ENCODE results near the gene NRN1L.
"Not testable (repeated sequence)": the region's sequence is repeated elsewhere in the genome, so short reads cannot be mapped to it uniquely, and the experiment has no call there.

NRN1L gene

DNA sequence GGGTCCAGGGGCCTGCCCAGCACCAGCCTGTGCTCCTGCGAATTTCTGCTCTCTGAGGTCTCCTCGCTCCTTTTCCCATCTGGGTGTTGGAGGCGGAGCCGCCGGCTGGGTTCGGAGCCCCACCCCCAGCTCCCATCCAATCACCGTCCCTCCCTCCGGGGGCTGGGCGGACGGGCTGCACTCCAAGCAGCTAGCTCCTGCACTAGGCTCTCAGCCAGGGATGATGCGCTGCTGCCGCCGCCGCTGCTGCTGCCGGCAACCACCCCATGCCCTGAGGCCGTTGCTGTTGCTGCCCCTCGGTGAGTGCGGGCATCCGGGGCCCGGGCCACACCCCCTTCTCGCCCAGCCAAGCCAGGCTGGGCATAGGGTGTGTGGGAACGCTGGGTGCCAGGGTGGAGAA lies at the start of gene NRN1L:
TSS of gene NRN1L (plus strand) at position 202 of the 400 bp plus-strand sequence. CDS start at position 221, 19 bp downstream.
- DNase-seq = peak; percentile 7

DNA sequence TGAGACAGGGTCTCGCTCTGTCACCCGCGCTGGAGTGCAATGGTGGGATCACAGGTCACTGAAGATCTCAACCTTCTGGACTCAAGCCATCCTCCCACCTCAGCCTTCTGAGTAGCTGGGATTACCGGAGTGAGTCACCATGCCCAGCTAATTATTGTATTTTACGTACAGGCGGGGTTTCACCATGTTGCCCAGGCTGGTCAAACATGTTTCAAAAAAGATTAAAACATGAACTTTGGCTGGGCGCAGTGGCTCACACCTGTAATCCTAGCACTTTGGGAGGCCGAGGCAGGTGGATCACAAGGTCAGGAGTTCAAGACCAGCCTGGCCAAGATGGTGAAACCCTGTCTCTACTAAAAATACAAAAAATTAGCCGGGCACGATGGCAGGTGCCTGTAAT lies 47.5 kb upstream of the NRN1L start:
- not testable (repeated sequence) for DNase-seq

DNA sequence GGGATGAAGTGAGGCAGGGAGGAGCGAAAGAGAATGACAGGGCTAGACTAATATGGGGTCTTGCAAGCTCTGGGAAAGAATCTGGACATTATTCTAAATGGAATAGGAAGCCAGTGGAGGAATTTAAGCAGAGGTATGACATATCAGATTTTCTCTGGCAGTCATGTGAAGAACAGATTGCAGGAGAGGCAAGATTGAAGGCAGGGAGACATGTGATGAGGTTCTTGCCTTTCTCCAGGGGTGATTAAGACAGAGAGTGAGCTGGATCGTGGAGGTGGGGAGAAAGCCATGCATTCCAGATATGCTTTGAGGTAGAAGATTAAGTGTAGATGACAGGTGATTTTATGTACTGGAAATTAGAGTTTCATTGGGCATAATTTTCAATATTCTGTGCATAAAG lies 46.9 kb upstream of the NRN1L start:
- no peak for DNase-seq

DNA sequence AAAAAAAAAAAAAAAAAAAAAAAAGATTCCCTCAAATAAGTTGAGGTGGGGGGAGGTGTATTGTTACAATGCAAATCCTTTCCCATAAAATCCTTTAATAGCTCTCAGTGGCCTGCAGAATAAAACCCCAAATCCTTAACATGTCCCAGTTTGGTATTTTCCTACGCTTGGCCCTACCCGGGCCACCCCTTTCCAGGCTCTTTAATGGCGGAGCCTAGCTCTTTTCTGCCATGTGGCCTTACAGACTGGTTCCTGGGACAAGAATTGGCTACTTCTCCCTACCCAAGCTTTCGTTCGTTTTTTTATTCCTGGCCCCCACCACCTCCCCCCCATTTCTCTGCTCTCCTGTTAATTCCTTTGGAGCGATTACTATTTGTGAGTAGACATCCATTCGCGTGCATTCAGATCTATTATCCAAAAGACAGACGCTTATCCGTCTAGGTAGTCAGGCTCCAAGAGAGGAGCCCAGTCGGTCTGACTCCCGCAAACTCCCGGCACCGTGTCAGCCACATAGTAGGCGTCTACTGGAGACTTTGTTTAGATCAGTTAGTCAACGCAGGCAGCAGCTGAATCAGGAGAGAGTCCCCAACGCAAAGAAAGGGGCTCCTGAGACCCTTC lies 43.4 kb upstream of the NRN1L start:
- no peak for DNase-seq

DNA sequence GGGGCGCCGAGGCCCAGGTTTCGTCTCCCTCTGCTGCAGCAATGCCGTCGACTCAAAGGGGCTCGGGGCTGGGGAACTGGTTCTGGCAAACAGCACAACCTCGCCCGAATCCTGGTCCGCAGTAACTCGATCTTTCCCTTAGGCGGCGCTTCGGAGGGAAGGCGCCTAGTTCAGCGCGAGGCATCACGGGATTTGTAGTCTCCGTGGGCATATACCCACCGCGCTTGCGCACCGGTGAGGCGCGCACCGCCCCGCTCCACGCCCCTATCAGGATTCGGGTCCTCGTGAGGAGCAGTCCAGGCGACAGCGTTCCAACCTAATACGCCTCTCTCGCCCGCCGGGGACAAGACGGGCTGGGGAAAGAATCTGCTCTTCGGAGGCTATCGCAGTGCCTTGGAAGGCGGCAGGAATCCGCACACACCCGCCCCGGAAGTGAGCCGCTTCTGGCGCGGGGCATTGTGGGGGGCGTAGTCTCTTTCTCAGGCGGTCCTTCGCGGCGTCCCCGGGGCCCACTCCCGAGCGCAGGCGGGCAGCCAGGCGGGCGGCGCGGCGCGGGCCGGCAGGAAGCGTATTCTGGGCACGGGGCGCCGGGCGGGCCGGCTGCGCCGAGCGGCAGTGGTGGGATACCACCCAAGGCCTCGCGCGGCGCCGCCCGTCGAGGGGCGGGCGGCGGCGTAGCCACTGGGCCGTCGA lies 42.7 kb upstream of the NRN1L start, which contains the start of gene THAP11:
TSS of gene THAP11 (plus strand) at position 505 of the 693 bp plus-strand sequence. CDS start 235 bp downstream, outside the sequence.
- DNase-seq = peak; percentile 68

DNA sequence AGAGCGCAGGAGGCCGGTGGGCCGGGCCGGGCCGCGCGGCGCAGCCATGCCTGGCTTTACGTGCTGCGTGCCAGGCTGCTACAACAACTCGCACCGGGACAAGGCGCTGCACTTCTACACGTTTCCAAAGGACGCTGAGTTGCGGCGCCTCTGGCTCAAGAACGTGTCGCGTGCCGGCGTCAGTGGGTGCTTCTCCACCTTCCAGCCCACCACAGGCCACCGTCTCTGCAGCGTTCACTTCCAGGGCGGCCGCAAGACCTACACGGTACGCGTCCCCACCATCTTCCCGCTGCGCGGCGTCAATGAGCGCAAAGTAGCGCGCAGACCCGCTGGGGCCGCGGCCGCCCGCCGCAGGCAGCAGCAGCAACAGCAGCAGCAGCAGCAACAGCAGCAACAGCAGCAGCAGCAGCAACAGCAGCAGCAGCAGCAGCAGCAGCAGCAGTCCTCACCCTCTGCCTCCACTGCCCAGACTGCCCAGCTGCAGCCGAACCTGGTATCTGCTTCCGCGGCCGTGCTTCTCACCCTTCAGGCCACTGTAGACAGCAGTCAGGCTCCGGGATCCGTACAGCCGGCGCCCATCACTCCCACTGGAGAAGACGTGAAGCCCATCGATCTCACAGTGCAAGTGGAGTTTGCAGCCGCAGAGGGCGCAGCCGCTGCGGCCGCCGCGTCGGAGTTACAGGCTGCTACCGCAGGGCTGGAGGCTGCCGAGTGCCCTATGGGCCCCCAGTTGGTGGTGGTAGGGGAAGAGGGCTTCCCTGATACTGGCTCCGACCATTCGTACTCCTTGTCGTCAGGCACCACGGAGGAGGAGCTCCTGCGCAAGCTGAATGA lies 42.0 kb upstream of the NRN1L start:
- DNase-seq = no peak

DNA sequence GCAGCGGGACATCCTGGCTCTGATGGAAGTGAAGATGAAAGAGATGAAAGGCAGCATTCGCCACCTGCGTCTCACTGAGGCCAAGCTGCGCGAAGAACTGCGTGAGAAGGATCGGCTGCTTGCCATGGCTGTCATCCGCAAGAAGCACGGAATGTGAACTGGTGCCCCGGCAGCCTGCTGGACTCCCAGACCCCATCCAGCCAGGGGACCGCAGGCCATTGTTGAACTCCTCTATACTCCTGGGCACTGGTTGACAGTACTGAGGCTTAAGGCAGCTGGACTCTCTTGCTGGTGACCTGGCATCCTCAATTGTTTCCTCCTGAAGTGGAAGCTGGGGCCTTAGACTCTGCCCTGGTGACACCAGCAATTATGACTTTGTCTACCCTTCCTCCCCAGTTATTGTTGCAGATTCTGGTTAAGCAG lies 41.3 kb upstream of the NRN1L start:
- DNase-seq = no peak

DNA sequence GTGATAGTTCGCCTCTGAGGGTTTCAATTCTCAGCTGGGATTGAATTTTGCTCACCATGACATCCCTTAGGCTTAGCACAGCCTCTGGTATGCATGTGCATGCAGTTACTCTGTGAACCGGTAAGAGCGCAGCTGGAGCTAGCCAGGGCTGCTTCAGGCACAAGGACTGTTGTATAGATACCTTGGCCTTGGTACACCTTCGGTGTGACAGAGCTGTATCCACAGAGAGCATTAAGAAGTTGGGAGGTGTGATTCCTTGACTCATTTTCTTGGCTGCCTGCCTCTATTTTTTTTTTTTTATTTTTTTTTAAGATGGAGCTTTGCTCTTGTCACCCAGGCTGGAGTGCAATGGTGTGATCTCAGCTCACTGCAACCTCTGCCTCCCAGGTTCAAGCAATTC lies 40.2 kb upstream of the NRN1L start:
- no peak for DNase-seq

DNA sequence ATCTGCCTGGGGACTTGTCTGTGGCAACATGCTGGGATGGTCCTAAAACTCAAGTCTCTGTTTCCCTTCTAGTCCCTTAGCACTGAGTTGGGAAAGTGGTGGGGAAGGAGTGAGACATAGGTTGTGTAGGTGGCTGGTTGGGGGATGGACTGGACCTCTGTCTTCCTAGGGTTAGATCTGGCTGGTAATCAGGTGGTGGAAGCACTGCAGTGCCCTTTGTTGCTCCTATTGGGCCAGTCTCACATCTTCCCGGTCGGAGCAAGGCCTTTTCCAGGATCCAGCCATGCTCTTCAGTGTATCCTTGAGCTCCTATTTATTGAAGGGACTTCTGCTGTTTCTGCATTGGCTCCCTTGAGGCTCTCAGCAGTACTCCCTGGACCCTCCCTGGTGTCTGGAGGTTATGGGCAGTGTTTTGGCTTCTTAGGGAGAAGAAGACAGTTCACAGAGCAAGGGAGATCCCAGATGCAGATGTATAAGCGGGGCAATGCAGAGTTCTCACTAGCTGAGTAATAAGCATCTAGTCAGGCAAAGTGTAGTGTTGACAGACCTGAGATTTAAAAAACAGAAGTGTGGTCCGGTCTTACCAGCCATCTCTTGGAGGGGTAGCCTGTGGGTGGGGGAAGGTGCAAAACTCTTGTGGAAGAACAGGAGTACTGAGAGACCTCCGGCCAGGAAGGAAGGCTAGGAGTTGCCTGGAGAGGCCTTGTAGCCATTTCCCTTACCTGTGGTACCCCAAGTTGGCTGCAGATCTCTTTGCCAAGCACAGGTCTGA lies 39.2 kb upstream of the NRN1L start:
- DNase-seq = no peak

DNA sequence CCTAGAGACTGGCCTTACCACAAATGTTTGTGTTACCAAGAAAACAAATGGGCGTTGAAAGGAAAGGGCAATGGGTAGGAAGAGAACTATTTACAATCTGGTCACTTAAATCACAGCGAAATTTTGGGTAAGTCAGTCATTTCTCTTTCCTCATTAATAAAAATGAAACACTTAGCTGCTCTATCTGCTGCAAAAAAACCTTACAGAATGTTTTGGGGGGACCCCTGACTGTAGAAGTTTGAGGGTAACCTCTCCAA lies 38.7 kb upstream of the NRN1L start:
- no peak for DNase-seq

DNA sequence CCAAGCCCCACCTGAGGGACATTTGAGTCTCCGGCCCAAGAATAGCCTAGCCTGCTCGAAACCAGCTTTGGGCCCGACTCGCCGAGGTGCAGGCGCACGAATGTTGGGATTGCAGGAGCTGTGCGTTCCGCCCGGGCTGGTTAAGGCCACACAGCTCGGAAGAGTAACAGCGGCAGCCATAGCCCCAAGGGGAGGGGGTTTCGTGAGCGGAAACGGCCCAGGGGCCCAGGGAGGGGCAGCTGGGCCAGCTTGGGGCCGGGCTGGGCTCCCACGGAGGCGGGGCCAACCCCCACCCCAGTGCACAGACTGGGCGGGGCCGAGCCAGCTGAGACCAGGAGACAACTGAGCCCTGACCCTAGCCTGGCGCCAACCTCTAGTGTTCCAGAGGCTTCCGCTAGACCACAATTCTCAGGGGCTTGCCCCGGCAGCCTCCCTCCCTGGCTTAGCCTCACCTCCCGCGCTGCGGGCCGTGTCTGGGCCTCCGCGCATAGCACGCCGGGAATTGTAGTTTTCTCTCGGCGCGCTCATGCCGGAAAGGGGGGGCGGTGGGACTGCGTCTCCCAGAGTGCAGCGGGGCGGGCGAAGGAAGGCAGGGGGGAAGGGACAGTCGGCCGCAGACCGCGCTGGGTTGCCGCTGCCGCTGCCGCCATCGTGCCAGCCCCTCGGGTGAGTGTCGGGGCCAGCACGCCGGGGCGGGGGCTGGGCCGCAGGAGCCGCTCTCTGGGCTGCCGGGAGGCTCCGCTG lies 38.2 kb upstream of the NRN1L start, which contains the start of gene NUTF2:
TSS of gene NUTF2 (plus strand) at position 614 of the 744 bp plus-strand sequence. CDS start 18,198 bp downstream, outside the sequence.
- peak; percentile 77 for DNase-seq

DNA sequence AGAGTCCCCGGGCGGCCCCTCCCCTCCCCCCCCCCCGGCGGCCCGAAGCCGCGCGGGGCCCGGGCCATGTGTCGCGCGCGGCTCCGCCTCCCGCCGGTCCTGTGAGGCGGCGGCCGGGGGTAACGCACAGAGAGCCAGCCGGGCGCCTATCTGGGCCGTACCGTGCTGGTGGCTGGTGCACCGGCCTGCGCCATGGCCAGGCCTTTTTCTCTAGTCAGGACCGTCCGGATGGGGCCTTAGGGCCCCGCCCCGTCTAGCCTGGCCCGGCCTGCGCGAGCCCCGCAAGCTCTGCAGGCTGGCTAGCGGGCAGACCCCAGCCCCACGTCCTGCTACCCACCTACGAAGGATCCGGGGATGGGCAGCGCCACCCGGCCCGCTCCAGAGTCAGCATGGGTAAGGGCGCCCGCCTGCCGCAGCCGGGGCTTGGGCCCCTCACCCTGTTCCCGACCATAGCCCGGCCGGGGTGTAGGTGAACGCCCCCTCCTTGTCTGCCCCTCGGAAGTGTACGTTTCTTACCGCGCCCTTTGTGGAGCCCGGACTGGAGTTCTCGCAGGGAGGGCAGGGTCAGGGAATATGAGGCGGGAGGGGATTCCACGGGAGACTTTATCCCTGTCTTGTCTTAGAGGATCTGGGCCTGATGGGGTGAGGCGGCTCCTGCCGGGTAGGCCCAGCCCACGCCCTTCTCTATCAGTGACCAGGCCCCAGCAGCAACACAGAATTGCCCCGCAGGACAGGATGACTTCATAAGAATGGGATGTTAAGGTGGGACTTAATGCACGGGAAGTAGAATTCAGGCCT lies 37.4 kb upstream of the NRN1L start, which contains the start of gene CENPT:
TSS of gene CENPT (minus strand) at position 630 of the 798 bp plus-strand sequence. CDS start 13,834 bp downstream, outside the sequence.
- DNase-seq = no peak

DNA sequence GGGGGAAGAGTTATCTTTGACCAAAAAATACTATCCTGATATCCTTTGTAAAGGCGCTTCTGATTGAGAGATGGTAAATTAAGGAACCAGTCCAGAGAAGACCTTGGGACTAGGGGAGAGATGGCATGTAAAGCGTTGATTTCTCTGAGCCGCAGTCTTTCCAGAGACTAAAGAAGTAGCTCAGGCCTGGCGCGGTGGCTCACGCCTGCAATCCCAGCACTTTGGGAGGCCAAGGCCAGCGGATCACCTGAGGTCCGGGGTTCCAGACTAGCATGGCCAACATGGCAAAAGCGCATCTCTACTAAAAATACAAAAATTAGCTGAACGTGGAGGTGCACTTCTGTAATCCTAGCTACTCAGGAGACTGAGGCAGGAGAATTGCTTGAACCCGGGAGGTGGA lies 36.6 kb upstream of the NRN1L start:
- DNase-seq = no peak

DNA sequence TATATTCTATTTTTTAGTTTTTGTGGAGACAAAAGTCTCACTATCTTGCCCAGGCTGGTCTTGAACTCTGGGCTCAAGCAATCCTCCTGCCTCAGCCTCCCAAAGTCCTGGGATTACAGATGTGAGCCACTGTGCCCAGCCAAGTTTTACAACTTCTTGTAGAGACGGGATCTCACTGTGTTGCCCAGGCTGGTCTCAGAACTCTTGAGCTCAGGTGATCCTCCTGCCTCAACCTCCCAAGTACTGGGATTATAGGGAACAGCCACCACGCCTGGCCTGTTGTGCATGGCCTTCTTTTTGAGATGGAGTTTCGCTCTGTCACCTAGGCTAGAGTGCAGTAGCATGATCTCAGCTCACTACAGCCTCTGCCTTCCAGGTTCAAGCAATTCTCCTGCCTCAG lies 31.0 kb upstream of the NRN1L start:
- no peak for DNase-seq

DNA sequence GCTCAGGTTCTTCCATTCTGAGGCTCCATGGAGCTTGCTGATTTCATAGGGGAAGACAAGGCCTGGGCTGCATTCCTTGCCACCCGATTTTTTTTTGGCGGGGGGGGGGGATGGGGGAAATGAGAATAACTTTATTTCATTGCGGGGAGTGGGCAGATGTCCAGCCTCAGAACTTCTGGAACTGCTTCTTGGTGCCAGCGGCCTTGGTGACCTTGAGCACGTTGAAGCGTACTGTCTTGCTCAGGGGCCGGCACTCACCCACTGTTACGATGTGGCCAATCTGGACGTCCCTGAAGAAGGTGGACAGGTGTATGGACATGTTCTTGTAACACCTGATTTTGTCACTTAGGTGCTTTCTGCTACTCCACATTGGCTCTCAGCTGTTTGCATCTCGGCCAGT lies 28.9 kb upstream of the NRN1L start:
- no peak for DNase-seq

DNA sequence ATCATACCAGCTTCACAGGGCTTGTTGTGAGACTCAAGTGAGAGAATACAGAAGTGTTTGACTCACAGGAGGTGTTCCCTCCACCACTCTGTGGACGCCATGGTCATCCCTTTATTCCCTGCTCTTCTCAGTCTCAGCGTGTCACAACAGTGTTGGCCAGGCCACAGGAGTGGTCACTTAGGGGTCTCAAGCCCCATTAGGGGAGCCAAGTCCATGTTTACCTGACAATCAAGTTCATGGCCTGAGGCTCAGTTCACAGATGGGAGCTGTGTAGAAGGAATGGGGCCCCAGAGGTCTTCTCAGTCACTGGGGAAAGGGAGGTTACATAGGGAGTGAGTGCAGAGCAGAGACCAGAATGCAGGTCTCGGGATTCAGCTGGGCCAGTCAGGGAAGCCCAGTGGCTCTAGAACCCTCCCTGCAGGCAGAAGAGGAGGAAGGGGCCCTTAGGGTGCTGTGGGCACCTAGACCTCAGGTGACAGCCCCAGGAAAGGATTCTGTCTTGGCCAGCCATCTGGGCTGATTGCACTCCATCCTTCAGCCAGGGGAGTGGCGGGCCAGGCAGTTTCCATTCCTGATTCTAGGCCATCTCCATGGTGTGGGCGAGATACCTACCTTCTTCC lies 27.6 kb upstream of the NRN1L start:
- DNase-seq = no peak

DNA sequence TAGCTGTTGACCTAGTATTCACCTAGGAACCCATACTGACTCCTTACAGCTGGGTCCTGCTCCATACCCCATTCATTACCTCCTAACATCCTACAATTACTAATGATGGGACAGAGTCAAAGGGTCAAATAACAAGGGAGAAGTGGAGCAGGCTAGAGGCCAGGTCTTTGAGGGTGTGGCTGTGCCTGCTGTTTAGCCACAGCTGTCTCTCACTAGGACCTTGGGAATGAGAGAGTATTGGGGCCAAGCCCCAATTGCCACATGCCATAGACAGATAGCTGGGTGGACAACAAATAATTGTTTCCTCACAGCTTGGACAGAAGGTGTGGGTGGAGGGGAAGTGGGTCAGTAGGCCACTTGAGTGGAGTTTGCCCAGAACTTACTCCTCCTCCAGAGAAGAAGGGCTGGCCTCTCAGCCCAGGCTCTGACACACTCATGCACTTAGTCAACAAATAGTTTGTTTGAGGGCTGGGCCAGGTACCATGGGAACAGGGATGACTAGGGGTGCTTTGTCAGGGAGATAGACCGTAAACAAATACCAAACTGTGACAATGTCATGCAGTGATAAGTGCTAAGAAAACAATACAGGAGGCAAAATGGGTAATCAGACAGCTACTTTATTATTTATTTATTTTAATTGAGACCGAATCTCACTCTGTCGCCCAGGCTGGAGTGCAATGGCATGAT lies 27.0 kb upstream of the NRN1L start:
- DNase-seq = peak; percentile 43

DNA sequence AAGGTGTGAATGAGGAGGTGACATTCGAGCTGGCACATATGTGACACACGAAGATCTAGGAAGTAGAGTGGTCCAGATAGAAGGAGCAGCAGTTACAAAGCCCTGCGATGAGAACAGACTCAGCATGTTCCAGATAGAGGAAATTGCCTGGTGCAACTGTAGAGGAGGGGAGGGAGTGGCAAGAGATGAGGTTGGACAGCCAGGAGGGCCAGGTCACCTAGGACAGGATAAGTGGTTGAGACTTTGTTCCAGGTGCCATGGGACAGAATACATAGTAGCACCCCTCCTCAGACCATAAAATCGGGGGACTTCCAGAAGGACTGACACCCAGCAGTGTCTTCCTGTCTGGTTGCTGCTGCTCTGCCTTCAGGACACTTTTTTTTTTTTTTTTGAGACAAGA lies 26.2 kb upstream of the NRN1L start:
- no peak for DNase-seq

DNA sequence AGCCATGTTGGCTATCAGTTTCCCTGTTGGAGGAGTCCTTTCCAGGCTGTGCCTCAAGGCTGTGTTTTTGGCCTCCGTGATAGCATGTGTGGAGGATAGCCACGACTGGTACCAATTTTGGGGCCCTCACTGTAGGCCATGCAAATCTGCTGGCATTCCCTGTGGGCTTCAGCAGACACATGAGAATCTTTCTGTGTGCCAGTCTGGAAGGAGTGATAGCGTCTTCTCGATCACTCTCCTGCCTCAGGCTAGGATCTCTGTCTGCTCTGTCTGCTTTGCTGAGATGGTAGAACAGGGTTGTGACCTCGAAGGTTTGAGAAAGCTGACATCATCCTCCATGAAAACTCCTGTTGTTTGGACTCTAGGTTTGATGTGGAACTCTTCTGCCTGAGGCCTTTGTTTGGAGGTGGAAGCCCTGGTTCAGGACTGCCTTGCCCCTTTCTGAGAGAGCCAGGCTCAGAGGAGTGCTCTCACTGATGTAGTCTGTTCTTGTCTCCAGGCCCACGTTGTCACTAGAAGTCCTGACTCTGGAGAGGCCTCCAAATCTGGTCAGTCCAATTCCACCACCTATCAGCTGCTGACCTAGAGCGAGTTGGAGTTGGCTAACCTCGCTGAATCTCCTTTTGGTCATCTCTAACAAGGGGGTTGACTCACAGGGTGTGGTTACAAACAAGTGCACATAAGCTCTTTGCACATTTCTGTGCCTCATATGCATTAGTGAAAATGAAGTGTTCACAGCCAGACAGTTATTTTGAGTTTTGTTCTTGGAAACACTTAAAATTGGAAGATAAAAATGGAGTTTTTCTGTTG lies 23.9 kb upstream of the NRN1L start:
- DNase-seq = no peak
